Measurements from ENCODE around the gene ZMYND8. TPM values are rescaled to one million over a fixed set of nuclear protein-coding genes. Genes with fewer than 3 reads are reported as not detected.
A peak's percentile ranks its signal among the peaks of the same experiment; 100 is the strongest.

ZMYND8 gene
- total and polyA plus RNA-seq, 4 donors, result 14.2 to 46.4 (median 30.1) TPM

DNA sequence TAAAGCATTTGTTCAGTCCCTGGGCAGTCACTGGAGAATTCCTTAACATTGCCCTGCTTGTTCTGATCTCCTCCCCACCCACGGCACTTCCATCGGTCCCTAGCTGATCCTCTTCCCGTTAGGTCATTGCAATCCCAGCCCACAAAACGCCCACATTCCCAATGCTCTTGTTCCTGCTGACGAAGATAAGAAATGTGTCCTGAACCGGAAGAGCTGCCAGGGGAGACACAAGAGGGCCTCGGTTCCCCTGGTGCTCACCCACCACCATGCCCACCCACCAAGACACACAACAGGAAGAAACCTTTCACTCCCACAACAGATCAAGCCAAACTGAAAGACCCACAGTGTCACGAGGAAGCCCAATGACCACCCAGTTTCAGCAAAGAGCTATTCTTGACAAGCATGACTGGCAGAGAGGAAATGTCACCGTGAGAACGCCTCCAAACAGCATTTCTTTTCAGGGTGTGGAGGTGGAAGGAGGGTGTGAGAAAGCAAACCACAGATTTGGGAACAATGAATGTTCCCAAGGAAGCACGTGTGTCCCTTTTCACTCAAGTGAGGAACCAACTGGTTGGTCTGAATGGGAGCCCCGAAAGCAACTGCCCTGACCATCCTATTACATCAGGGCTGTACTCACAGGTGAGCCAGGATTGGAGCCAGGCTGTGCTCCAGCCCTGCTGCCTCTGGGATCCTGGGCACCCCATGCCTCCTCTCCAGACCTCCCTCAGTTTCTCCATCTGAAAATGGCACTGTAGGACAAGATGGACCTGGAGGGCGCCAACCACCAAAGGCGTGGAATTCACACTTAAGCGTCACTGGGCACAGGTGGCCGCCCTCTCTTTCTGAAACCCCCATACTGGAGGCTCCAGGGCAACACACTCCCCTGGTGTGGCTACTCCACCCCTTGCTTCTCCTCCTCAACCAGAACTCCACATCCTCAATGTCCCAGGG is 97.5 kb downstream of the ZMYND8 start:
- peaks cover 11 to 20% (median 17%) of the 10 kb centered on the region in 4 donors for H3K36me3 ChIP-seq (ENCODE audit: control insufficient read depth in 4 of 4, insufficient read depth in 4 of 4, low read length in 4 of 4)
- H3K4me1 ChIP-seq (ENCODE audit: control insufficient read depth in 5 of 5, insufficient read depth in 5 of 5, low read length in 5 of 5), result peaks cover 0 to 6% (median 1%) of the 10 kb centered on the region in 5 donors
- ATAC-seq (ENCODE audit: insufficient read depth, low FRiP score) (no peak), DNase-seq (no peak)
- no peak overlapping the region for H3K4me3 ChIP-seq
- peak overlapping the region; percentile 37 to 81 for H3K27ac ChIP-seq (ENCODE audit: low read depth in 1 of 2, low read length in 1 of 2)
- no peaks in the 10 kb centered on the region for H3K9me3 ChIP-seq (ENCODE audit: control insufficient read depth in 4 of 4, insufficient read depth in 3 of 4, low read length in 3 of 4)
- H3K9ac ChIP-seq (ENCODE audit: insufficient read depth in 1 of 2, low read length in 2 of 2), result no peak overlapping the region
- 55 to 70% methylated on average over 16 of the region's 16 CpGs for WGBS, 2 donors
- no peaks in the 10 kb centered on the region for H3K27me3 ChIP-seq (ENCODE audit: control insufficient read depth in 3 of 3, insufficient read depth in 3 of 3, low read length in 2 of 3)
- TF ChIP-seq CTCF (IDR thresholded peaks at IDR 0.05; ENCODE audit: control extremely low read depth, extremely low read depth), result no peak

- no peak for TF ChIP-seq CTCF (IDR thresholded peaks at IDR 0.05; ENCODE audit: control extremely low read depth, extremely low read depth)
- Histone ChIP-seq H3K4me3 (no peak overlapping the region), H3K27me3 (ENCODE audit: control insufficient read depth in 3 of 3, insufficient read depth in 3 of 3, low read length in 2 of 3) (no peaks in the 10 kb centered on the region), H3K9ac (ENCODE audit: insufficient read depth in 1 of 2, low read length in 2 of 2) (no peak overlapping the region), H3K36me3 (ENCODE audit: control insufficient read depth in 4 of 4, insufficient read depth in 4 of 4, low read length in 4 of 4) (peaks cover 14 to 22% (median 18%) of the 10 kb centered on the region in 4 donors), H3K27ac (ENCODE audit: low read depth in 1 of 2, low read length in 1 of 2) (peak overlapping the region; percentile 56 to 81), H3K9me3 (ENCODE audit: control insufficient read depth in 4 of 4, insufficient read depth in 3 of 4, low read length in 3 of 4) (no peaks in the 10 kb centered on the region), H3K4me1 (ENCODE audit: control insufficient read depth in 5 of 5, insufficient read depth in 5 of 5, low read length in 5 of 5) (peaks cover 0 to 7% (median 6%) of the 10 kb centered on the region in 5 donors)
- 79 to 89% methylated on average over 3 of the region's 3 CpGs for WGBS, 2 donors
- DNase-seq (no peak), ATAC-seq (ENCODE audit: insufficient read depth, low FRiP score) (no peak)
These were observed 98.7 kb downstream of the ZMYND8 start for GRCh38 chr20:47257771-47258170.

GRCh38 chr20:47257256-47257655 is 99.2 kb downstream of the ZMYND8 start:
- TF ChIP-seq CTCF (IDR thresholded peaks at IDR 0.05; ENCODE audit: control extremely low read depth, extremely low read depth), result no peak
- Histone ChIP-seq H3K27ac (ENCODE audit: low read depth in 1 of 2, low read length in 1 of 2) (no peak overlapping the region), H3K9me3 (ENCODE audit: control insufficient read depth in 4 of 4, insufficient read depth in 3 of 4, low read length in 3 of 4) (no peaks in the 10 kb centered on the region), H3K4me1 (ENCODE audit: control insufficient read depth in 5 of 5, insufficient read depth in 5 of 5, low read length in 5 of 5) (peaks cover 0 to 7% (median 6%) of the 10 kb centered on the region in 5 donors), H3K4me3 (no peak overlapping the region), H3K36me3 (ENCODE audit: control insufficient read depth in 4 of 4, insufficient read depth in 4 of 4, low read length in 4 of 4) (peaks cover 14 to 18% (median 17%) of the 10 kb centered on the region in 4 donors), H3K27me3 (ENCODE audit: control insufficient read depth in 3 of 3, insufficient read depth in 3 of 3, low read length in 2 of 3) (no peaks in the 10 kb centered on the region), H3K9ac (ENCODE audit: insufficient read depth in 1 of 2, low read length in 2 of 2) (no peak overlapping the region)
- ATAC-seq (ENCODE audit: insufficient read depth, low FRiP score) (no peak), DNase-seq (no peak)
- 97 to 100% methylated on average over 1 of the region's 1 CpG for WGBS, 2 donors
